ENCODE data around the gene SH3D21.

Gene SH3D21

DNA sequence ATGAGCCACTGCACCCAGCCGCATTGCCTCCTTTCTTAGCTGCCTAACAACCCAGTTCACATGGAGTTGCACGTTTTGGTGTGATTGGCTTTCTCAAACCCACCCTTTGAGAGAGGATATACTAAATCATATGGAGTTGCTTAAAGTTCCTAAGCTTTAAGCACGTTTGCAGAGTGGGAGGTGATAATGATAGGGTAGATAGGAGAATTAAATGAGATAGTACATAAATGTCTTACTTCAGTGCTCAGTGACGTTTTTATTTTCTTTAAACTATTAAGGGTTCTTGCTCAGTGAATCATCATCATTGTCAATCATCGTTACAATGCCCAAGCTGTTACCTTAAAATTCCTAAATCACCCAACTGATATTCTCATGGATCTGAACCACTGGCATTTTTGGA lies 2.9 kb upstream of the SH3D21 start:
- DNase-seq (ENCODE audit: extremely low read depth, low read depth), result no peak
- no peak for TF ChIP-seq CTCF (IDR thresholded peaks at IDR 0.05; ENCODE audit: low read depth, low read length)

GRCh38 chr1:36303650-36304360 lies 2.4 kb upstream of the SH3D21 start:
- DNase-seq (ENCODE audit: extremely low read depth, low read depth), result no peak
- TF ChIP-seq CTCF (IDR thresholded peaks at IDR 0.05; ENCODE audit: low read depth, low read length), result no peak

GRCh38 chr1:36304521-36304920 lies 1.6 kb upstream of the SH3D21 start:
- DNase-seq (ENCODE audit: extremely low read depth, low read depth), result no peak
- TF ChIP-seq CTCF (IDR thresholded peaks at IDR 0.05; ENCODE audit: low read depth, low read length), result no peak

DNA sequence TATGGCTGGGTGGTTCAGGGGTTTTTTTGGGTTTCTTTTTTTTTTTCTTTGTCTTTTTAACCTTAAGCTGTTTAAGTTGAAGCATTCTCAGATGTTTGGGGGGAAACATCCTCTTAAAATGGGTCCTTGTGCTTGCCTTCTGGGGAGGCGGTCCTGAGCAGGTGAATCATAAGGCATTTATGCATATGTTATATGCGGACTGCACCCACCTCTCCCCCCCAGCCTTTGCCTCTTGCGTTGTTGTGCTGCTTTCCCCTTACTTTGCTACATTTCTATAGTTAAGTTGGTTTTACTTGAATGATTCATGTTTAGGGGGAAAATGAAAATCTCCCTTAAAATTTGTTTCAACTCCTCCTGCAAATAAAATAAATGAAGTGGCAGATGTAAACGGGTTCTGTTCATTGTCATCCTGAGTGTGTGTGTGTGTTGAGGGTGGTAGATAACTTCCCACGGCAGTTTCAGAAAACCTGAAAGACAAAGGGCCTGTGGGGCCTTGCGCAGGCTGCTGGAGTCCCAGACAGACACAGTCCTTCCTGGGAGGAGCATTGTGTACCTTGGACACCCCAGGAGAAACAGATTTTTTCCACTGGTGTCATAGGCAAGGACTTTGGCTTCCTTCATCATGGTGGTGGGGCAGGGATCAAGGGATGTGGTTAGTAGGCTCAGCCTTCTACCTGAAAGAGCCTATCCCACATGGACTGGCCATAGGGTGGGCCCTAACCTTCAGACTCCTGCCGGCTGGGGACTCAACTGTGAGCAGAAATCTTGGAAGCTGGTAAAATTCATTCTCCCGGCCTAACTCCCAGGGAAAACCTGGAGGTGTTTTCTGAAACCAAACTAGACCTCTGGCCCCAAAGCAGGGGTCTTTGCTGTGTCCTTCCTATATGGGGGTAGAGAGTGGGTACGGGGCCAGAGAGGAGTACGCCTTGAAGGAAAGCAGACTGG lies 926 bp upstream of the SH3D21 start:
- DNase-seq (ENCODE audit: extremely low read depth, low read depth), result no peak
- TF ChIP-seq CTCF (IDR thresholded peaks at IDR 0.05; ENCODE audit: low read depth, low read length), result no peak

DNA sequence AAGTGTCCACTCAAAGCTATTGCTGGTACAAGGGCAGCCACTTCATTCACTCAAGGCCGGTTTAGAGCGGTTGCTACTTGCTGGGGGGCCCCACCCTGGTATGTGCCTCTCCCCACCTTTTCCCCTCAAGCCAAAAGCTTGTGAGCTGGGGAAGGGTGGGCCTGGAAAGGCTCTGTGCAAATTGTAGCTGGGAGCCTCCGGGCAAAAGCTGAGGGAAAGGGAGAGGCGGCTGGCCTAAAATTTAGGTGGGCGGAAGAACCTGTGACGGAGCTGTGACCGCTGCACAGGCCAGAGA lies 306 bp upstream of the SH3D21 start:
- no peak for TF ChIP-seq CTCF (IDR thresholded peaks at IDR 0.05; ENCODE audit: low read depth, low read length)
- DNase-seq (ENCODE audit: extremely low read depth, low read depth), result no peak

DNA sequence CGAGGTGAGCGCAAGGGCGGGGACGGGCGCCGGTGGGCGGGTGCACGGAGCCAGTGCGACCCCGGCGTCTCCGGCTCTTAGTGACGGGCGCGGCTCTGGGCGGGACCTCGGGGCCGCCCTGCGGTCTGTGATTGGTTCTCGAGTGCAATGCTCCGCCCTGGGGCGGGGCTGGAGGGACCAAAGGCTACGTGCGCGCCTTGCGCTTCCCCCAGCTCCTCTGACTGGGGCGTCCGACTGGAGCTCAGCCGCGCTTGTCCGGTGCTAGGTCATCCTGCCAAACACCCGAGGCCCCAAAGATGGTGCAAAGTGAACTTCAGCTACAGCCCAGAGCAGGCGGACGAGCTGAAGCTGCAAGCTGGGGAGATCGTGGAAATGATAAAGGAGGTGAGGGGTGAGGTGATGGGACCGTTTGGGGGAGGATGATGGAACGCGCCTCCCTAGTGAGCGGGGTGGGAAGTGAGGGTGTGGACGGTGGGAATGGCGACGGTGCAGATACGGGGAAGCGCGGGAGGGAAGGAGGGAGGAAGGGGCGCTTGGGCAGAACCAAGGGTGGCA lies 811 bp downstream of the SH3D21 start:
- no peak for TF ChIP-seq CTCF (IDR thresholded peaks at IDR 0.05; ENCODE audit: low read depth, low read length)
- DNase-seq (ENCODE audit: extremely low read depth, low read depth), result peak; percentile 70
